Measurements from ENCODE around the gene AKT3.

GRCh38 chr1:243490748-243491686 lies 359.0 kb downstream of the AKT3 start:
- TF ChIP-seq EZH2phosphoT487 (IDR thresholded peaks at IDR 0.05; ENCODE audit: low read depth, severe bottlenecking, unreplicated experiment) (no peak), CTCF (IDR thresholded peaks at IDR 0.05; ENCODE audit: poor library complexity) (no peak), EZH2 (IDR thresholded peaks at IDR 0.05; ENCODE audit: borderline replicate concordance) (no peak)
